LNCAP (cell line): Measurements from ENCODE around the gene HOXA1.

Experiments used
- TF ChIP-seq, protein P1 (sequence below): fragments of 450-650 bp; IDR thresholded peaks from 2 replicates; pipeline ENCODE4 v1.5.1; 2017; ENCODE audit warnings: mild to moderate bottlenecking

HOXA1 gene

DNA sequence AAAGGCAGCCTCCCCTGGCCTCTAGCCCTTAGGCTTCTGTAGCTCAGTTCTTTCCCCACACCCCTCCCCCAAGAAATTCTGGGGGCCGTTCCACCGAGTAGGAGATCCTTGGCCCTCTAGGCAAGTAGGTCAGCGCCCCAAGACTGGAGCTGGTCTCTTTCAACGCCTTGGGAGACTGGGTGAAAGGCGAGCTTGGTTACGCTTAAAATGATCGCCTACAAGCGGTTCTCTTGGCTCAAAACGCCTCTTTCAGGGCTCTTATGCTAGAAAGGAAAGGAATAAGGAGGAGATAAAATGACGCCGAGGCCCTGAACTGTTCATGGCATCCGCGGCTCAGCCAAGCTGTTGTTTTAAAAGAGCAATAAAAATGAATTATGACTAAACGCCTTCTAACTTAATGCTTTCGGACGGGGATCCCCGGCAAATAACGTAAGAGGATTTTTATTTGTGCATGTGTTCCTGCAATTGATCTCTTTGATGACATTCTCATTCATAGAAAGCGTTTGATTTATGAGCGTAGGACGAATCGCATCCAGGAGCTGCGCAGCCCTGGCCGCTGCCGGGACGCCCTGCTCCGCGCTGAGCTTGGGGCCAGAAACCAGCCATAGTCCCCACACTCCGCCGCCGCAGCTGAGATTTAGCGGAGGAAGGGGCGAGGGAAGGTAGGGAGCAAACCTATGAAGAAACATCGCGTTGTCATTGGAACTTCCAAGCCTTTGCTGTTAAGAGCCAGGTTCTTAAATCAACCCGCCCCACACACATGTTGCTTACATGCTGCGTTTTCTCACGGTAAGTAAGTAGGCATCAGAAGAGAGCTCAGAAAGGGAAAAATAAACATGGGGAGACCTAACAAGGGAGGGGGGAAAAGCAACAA is 3.0 kb upstream of the HOXA1 start:
- TF ChIP-seq, protein P1, sequence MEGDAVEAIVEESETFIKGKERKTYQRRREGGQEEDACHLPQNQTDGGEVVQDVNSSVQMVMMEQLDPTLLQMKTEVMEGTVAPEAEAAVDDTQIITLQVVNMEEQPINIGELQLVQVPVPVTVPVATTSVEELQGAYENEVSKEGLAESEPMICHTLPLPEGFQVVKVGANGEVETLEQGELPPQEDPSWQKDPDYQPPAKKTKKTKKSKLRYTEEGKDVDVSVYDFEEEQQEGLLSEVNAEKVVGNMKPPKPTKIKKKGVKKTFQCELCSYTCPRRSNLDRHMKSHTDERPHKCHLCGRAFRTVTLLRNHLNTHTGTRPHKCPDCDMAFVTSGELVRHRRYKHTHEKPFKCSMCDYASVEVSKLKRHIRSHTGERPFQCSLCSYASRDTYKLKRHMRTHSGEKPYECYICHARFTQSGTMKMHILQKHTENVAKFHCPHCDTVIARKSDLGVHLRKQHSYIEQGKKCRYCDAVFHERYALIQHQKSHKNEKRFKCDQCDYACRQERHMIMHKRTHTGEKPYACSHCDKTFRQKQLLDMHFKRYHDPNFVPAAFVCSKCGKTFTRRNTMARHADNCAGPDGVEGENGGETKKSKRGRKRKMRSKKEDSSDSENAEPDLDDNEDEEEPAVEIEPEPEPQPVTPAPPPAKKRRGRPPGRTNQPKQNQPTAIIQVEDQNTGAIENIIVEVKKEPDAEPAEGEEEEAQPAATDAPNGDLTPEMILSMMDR: no peak

DNA sequence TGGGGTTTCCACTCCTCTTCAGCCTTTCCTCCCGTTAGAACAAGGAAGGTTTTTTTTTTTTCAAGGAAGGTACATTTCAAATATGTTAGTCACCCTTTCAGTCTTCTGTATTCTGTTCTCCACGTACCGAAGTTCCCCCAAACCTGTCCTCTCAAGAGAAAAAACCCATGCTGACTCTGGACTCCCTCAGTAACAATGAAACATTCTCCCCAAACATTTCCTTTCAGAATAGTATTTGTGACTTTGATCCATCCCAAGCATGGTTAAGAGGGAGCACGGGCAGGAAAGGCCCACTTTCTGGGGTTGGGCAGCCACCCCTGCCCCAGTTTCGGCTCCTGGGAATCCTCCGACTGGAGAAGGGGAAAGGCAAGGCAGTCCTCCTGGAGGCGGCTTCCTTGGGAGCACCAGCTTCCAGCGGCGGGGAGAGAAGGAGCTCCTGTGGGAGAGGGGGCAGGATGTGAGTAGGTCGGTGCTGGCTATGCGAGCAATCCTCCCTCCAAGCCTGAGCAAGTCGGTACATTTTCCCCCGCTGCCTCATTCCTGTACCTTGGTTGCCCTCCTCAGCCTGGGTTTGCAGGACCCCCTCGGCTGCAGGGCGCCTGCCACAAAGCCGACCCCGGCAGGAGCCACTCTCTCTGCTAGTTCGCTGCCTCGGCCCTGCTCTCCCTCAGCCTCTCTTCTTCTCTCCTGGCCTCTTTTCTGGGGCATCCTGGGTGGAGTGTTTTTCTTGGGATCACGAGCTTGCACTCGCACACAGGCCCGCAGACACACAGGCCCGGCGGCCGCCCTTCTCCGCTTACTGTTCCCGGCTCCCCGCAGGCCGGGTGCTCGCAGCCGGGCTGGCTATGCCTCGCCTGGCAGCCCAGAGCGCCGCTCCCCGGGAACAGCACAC is 2.1 kb upstream of the HOXA1 start:
- TF ChIP-seq, protein P1: no peak

DNA sequence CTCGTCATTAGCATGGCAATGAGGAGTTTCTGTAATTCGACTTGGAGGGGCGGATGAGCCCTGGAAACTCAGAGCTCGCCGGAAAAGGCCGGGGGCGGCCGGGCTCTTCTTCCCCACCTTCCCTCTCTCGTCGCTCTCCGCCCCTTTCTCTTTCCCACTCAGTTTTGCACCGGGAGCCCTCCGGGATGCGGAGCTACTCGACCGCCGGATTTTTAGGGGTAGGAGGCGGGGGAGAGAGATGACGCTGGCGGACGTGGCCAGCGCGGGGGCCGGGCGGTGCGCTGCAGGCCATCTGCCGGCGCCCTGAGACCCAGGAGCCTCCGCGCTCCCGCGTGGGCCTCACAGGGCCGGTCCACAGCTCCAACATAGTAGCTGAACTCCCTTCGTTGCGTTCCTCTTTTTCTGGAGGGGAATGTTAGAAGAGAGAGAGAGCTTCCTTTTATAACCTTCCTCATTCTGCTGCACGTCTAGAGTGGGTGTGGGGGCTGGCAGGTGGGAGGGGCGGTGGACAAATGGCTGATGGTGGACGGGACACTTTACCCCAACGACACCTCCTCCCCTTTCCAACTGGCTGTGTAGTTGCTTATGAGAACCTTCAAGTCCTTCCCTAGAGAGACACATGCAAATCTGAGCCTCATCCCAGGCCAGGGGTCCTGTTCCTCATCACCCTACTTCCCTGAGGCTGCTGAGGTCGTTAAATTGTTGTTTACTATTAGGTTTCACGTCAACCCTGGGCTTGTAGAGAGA is 1.1 kb upstream of the HOXA1 start:
- TF ChIP-seq, protein P1: no peak

DNA sequence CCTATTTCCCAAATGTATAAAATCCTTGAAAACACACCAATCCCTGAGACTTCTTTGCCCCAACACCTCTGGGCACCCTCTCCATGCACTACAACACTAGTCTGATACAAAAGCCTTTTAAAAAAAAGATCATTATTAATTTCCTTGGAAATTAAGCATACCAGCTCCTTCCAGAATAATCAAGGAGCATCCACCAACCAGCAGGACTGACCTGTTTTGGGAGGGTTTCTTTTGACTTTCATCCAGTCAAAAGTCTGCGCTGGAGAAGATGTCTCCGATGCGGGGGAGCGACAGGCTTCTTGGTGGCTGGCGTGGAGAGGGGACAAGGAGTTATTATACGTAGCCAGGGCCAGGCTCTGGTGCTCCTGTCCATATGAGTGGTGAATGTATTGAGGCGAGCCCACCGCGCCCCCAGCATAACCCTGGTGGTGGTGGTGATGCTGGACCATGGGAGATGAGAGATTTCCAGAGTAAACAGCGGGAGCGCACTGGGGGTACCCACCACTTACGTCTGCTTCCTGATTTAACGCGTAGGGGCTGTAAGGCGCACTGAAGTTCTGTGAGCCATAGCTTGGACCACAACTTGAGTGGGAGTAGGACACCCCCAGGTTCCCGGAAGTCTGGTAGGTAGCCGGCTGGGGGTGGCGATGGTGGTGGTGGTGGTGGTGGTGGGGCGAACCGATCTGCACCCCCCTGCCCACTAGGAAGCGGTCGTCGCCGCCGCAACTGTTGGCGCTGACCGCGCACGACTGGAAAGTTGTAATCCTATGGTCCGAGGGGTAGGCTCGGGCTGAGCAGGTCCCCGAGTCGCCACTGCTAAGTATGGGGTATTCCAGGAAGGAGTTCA is 527 bp downstream of the HOXA1 start:
- TF ChIP-seq, protein P1: no peak

DNA sequence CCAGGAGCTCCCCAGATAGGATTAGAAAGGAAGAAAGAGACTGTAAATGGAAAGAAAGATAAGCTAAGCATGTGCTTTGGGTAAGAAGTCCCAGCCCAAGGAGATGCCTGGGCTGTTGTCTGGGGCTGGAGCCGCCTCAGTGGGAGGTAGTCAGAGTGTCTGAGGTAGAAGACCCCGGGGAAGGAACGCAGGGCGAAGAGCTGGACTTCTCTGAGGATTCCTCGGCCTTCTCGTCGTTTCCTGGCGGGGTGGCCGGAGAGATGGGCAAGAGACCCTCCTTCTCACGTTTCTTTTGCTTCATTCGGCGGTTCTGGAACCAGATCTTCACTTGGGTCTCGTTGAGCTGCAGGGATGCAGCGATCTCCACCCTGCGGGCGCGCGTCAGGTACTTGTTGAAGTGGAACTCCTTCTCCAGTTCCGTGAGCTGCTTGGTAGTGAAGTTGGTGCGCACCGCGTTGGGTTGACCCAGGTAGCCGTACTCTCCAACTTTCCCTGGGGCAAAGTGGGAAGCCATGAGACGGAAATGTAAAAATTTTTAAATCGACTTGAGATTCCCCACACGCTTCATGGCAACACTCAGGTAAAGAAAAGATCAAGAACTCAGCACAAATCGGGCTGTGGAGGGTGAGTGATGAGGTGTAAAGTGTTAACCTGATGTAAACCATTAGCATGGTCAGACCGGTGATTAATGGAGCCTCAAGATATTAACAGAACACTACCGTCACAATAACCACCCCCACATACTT is 1.3 kb downstream of the HOXA1 start:
- TF ChIP-seq, protein P1: no peak

DNA sequence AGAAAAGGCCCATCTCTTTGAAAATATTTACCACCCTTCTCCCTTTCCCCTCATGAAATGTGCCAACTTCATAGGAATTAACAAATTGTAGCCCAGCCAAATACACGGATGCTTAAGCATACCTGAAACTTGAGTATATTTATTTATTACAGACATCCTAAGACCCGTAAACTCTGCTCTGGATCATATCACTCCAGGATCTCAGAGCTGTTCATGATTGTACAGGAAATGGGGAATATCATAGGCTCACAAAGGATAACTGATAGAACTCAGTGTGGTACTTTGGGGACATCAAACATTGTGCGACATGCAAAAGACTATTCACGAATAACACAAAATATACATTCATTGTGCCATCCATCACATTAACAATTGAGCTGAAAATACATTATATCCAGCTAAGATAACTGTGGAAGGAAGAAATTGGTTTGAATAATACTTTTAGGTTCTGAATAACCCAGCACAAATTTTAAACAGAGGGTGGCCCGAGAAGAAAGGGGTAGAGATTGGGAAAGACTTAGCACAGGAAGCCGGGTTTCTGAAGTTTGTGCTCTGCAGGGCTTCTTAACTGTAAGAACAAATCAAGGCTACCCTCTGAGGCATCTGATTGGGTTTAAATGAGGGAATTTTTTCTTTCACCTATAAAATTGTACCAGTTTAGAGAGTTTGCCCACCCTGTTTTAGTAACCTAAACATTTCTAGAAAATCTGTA is 2.5 kb downstream of the HOXA1 start:
- TF ChIP-seq, protein P1: no peak
